Measurements from ENCODE around the gene AKIP1. TPM values are rescaled to one million over a fixed set of nuclear protein-coding genes. Genes with fewer than 3 reads are reported as not detected.

Gene AKIP1
- polyA plus RNA-seq, 1 donor from 2014 or later: 81.5 TPM

DNA sequence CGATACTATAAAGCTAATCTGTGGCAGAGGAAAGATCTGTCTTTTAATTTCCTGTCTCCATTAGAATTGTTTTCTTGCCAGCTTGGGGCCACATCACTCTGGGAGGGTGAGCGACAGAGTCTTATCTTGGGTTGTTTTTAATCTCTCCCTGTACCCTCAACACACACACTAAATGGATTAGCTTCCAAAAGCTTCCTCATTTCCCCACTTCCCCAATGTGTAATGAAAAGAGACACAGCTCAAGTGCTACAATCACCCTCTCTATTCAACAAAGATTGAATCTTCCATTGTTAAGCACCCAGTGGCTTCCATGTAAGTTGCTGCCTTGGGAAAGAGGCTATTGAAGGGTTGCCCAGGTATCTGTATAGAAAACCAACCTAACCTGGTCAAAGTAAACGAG, 37.9 kb downstream of the AKIP1 start:
- H3K9me3 ChIP-seq (ENCODE audit: low read length): no peaks in the 10 kb centered on the region
- H3K4me2 ChIP-seq (ENCODE audit: low read length): no peak overlapping the region
- no peaks in the 10 kb centered on the region for H3K27me3 ChIP-seq (ENCODE audit: insufficient read depth, low read depth, low read length)
- H3K79me2 ChIP-seq (replicated peaks; ENCODE audit: insufficient read depth, low read length): no peaks in the 10 kb centered on the region
- no peak for TF ChIP-seq EP300 (conservative IDR thresholded peaks at IDR 0.05; ENCODE audit: poor library complexity, severe bottlenecking)
- no peak for TF ChIP-seq RAD21 (conservative IDR thresholded peaks at IDR 0.05)
- no peak for TF ChIP-seq CTCF (IDR thresholded peaks at IDR 0.05; ENCODE audit: poor library complexity, severe bottlenecking)
- H3K27ac ChIP-seq (ENCODE audit: low read length): no peak overlapping the region
- no peak overlapping the region for H2AFZ ChIP-seq (ENCODE audit: low read depth, low read length)
- no peaks in the 10 kb centered on the region for H4K20me1 ChIP-seq (ENCODE audit: insufficient read depth)
- no peaks in the 10 kb centered on the region for H3F3A ChIP-seq (ENCODE audit: insufficient read depth, low read length, poor library complexity, severe bottlenecking)
- no peaks in the 10 kb centered on the region for H3K9me2 ChIP-seq (ENCODE audit: insufficient read depth, low read length)
- no peaks in the 10 kb centered on the region for H3K36me3 ChIP-seq (ENCODE audit: insufficient read depth, low read length)
- no peak overlapping the region for H3K4me3 ChIP-seq (ENCODE audit: low read length)
- no peak overlapping the region for H3K9ac ChIP-seq (ENCODE audit: low read length)

DNA sequence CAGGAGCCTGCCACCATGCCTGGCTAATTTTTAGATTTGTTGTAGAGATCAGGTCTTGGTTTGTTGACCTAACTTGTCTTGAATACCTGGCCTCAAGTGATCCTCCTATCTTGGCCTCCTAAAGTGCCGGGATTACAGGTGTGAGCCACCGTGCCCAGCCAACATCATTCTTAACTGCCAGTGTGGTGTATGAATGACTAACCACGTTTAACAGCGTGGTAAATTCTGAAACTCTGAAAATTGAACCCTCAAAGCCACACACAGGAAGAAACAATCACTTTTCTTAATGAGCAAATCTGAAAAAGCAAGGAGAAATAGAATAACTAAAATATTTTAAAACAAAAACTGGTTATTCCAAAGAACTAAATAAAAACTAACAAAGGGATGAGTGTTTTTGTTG, 45.9 kb downstream of the AKIP1 start:
- H4K20me1 ChIP-seq (ENCODE audit: insufficient read depth): no peaks in the 10 kb centered on the region
- no peak overlapping the region for H2AFZ ChIP-seq (ENCODE audit: low read depth, low read length)
- no peaks in the 10 kb centered on the region for H3K9me2 ChIP-seq (ENCODE audit: insufficient read depth, low read length)
- no peak overlapping the region for H3K4me2 ChIP-seq (ENCODE audit: low read length)
- H3K27ac ChIP-seq (ENCODE audit: low read length): no peak overlapping the region
- H3K79me2 ChIP-seq (replicated peaks; ENCODE audit: insufficient read depth, low read length): peaks cover 2% of the 10 kb centered on the region
- no peak for TF ChIP-seq CTCF (IDR thresholded peaks at IDR 0.05; ENCODE audit: poor library complexity, severe bottlenecking)
- TF ChIP-seq SMC3 (conservative IDR thresholded peaks at IDR 0.05; ENCODE audit: poor library complexity): no peak
- no peak for TF ChIP-seq TAF1 (IDR thresholded peaks at IDR 0.05; ENCODE audit: low read depth)
- TF ChIP-seq MXI1 (conservative IDR thresholded peaks at IDR 0.05; ENCODE audit: poor library complexity, severe bottlenecking): no peak
- TF ChIP-seq EP300 (conservative IDR thresholded peaks at IDR 0.05; ENCODE audit: poor library complexity, severe bottlenecking): no peak
- no peak for TF ChIP-seq REST (IDR thresholded peaks at IDR 0.05; ENCODE audit: borderline replicate concordance)
- TF ChIP-seq POLR2AphosphoS5 (IDR thresholded peaks at IDR 0.05): no peak
- TF ChIP-seq EZH2 (IDR thresholded peaks at IDR 0.05; ENCODE audit: borderline replicate concordance, insufficient read depth, low read length, poor library complexity, severe bottlenecking): no peak
- no peak for TF ChIP-seq RAD21 (conservative IDR thresholded peaks at IDR 0.05)
- H3K27me3 ChIP-seq (ENCODE audit: insufficient read depth, low read depth, low read length): no peaks in the 10 kb centered on the region
- no peaks in the 10 kb centered on the region for H3K36me3 ChIP-seq (ENCODE audit: insufficient read depth, low read length)
- H3K4me3 ChIP-seq (ENCODE audit: low read length): no peak overlapping the region
- H3F3A ChIP-seq (ENCODE audit: insufficient read depth, low read length, poor library complexity, severe bottlenecking): no peaks in the 10 kb centered on the region
- H3K9ac ChIP-seq (ENCODE audit: low read length): no peak overlapping the region
- no peaks in the 10 kb centered on the region for H3K9me3 ChIP-seq (ENCODE audit: low read length)

Data from neural cell (in vitro differentiated cells).